SKM-1 (cell line): ENCODE results near the gene DUSP1.
"Not testable (repeated sequence)": the region's sequence is repeated elsewhere in the genome, so short reads cannot be mapped to it uniquely, and the experiment has no call there.

Source experiments
- DNase-seq: peaks from one replicate; lab custom pipeline; 2025; ENCODE audit not compliant: unreplicated experiment; lab: John Stamatoyannopoulos, UW

DUSP1 gene

GRCh38 chr5:172770675-172771438 lies at the start of gene DUSP1:
TSS of gene DUSP1 (minus strand) at chr5:172771195. CDS start at chr5:172770952, 243 bp downstream.
- peak; percentile 81 for DNase-seq

- no peak for DNase-seq
Measured at GRCh38 chr5:172820046-172820767, 49.2 kb upstream of the DUSP1 start.

- no peak for DNase-seq
Measured at GRCh38 chr5:172819569-172819968, 48.6 kb upstream of the DUSP1 start.

GRCh38 chr5:172818081-172818480 lies 47.1 kb upstream of the DUSP1 start:
- DNase-seq: no peak

GRCh38 chr5:172817664-172818063 lies 46.7 kb upstream of the DUSP1 start:
- no peak for DNase-seq

GRCh38 chr5:172816925-172817562 lies 46.0 kb upstream of the DUSP1 start:
- no peak for DNase-seq

- DNase-seq: no peak
Measured at GRCh38 chr5:172815631-172816030, 44.6 kb upstream of the DUSP1 start.

- DNase-seq: not testable (repeated sequence)
Measured at GRCh38 chr5:172810996-172811395, 40.0 kb upstream of the DUSP1 start.

- no peak for DNase-seq
Measured at GRCh38 chr5:172809774-172810173, 38.8 kb upstream of the DUSP1 start.

GRCh38 chr5:172807766-172808311 lies 36.8 kb upstream of the DUSP1 start:
- DNase-seq: no peak

- peak; percentile 82 for DNase-seq
Measured at GRCh38 chr5:172806897-172807672, 36.1 kb upstream of the DUSP1 start.

GRCh38 chr5:172805736-172806255 lies 34.8 kb upstream of the DUSP1 start:
- DNase-seq: no peak

- DNase-seq: no peak
Measured at GRCh38 chr5:172805018-172805683, 34.2 kb upstream of the DUSP1 start.

GRCh38 chr5:172802567-172803176 lies 31.7 kb upstream of the DUSP1 start:
- no peak for DNase-seq

GRCh38 chr5:172802112-172802511 lies 31.1 kb upstream of the DUSP1 start:
- DNase-seq: no peak

- no peak for DNase-seq
Measured at GRCh38 chr5:172801179-172801671, 30.2 kb upstream of the DUSP1 start.

GRCh38 chr5:172800088-172800551 lies 29.1 kb upstream of the DUSP1 start:
- peak; percentile 92 for DNase-seq

GRCh38 chr5:172799416-172799815 lies 28.4 kb upstream of the DUSP1 start:
- DNase-seq: no peak
